HepG2 (cell line): ENCODE results near the gene CIAO2B. TPM values are rescaled to one million over a fixed set of nuclear protein-coding genes. Genes with fewer than 3 reads are reported as not detected.

Experiments used
- ATM ChIP-seq: fragments of 450-650 bp; IDR thresholded peaks from 2 replicates; pipeline ENCODE4 v1.7.1; 2017; ENCODE audit warnings: mild to moderate bottlenecking, borderline replicate concordance
- BCLAF1 ChIP-seq: fragments of 450-650 bp; IDR thresholded peaks from 2 replicates; pipeline ENCODE4 v1.6.1; 2017; ENCODE audit warnings: mild to moderate bottlenecking
- CEBPG ChIP-seq: IDR thresholded peaks from 2 replicates; pipeline ENCODE4 v1.6.1; 2016
- EED ChIP-seq: sonication (generic); formaldehyde crosslinking; IDR thresholded peaks from 2 replicates; pipeline ENCODE4 v1.5.0; 2020; ENCODE audit warnings: mild to moderate bottlenecking, missing genetic modification reagents
- GABPB1 ChIP-seq: IDR thresholded peaks from 2 replicates; pipeline ENCODE4 v1.6.1; 2016; ENCODE audit warnings: mild to moderate bottlenecking, missing genetic modification reagents, moderate library complexity, missing compliant biosample characterization
- MAFK ChIP-seq, 2 experiments: IDR thresholded peaks in 1 of 2; conservative IDR thresholded peaks in 1 of 2; 2 replicates each; pipeline ENCODE4 v1.6.1; 2011; ENCODE audit warnings: improper control_type of control experiment in 2 of 2, low read length in 2 of 2
- NAIF1 ChIP-seq: sonication (generic); formaldehyde crosslinking; IDR thresholded peaks from 2 replicates; pipeline ENCODE4 v1.5.0; 2020; ENCODE audit warnings: mild to moderate bottlenecking, missing genetic modification reagents, borderline replicate concordance
- NFE2 ChIP-seq: sonication (generic); formaldehyde crosslinking; IDR thresholded peaks from 2 replicates; pipeline ENCODE4 v1.4.0; 2020; ENCODE audit warnings: missing genetic modification reagents
- PRMT3 ChIP-seq: sonication (generic); formaldehyde crosslinking; IDR thresholded peaks from 2 replicates; pipeline ENCODE4 v1.8.1; 2022; ENCODE audit warnings: low read depth, mild to moderate bottlenecking, moderate library complexity, missing genetic modification reagents, borderline replicate concordance
- PTBP1 ChIP-seq: fragments of 200-400 bp; formaldehyde crosslinking; IDR thresholded peaks from 2 replicates; pipeline ENCODE4 v1.6.1; 2018; ENCODE audit warnings: low read length, low read depth; ENCODE audit not compliant: poor library complexity, severe bottlenecking
- REL ChIP-seq: sonication (generic); formaldehyde crosslinking; conservative IDR thresholded peaks from 2 replicates; pipeline ENCODE4 v1.8.0; 2022; ENCODE audit warnings: mild to moderate bottlenecking, missing genetic modification reagents, moderate library complexity
- SALL2 ChIP-seq: sonication (generic); formaldehyde crosslinking; IDR thresholded peaks from 2 replicates; pipeline ENCODE4 v1.8.1; 2023; ENCODE audit warnings: mild to moderate bottlenecking, missing genetic modification reagents, inconsistent platforms
- THAP8 ChIP-seq: sonication (generic); formaldehyde crosslinking; IDR thresholded peaks from 2 replicates; pipeline ENCODE4 v1.5.1; 2020; ENCODE audit warnings: missing genetic modification reagents, mild to moderate bottlenecking, borderline replicate concordance
- ZFP41 ChIP-seq: sonication (generic); formaldehyde crosslinking; IDR thresholded peaks from 2 replicates; pipeline ENCODE4 v1.4.0; 2020; ENCODE audit warnings: mild to moderate bottlenecking, missing genetic modification reagents, borderline replicate concordance
- ZGPAT ChIP-seq: IDR thresholded peaks from 2 replicates; pipeline ENCODE4 v1.6.1; 2016; ENCODE audit warnings: mild to moderate bottlenecking
- ZNF121 ChIP-seq: sonication (generic); formaldehyde crosslinking; IDR thresholded peaks from 2 replicates; pipeline ENCODE4 v1.5.0; 2020; ENCODE audit warnings: mild to moderate bottlenecking, missing genetic modification reagents
- ZNF160 ChIP-seq: sonication (generic); formaldehyde crosslinking; IDR thresholded peaks from 2 replicates; pipeline ENCODE4 v1.8.0; 2022; ENCODE audit warnings: mild to moderate bottlenecking, inconsistent platforms, missing genetic modification reagents
- ZNF557 ChIP-seq: sonication (generic); formaldehyde crosslinking; IDR thresholded peaks from 2 replicates; pipeline ENCODE4 v1.4.0; 2020; ENCODE audit warnings: missing genetic modification reagents
- ZNF713 ChIP-seq: sonication (generic); formaldehyde crosslinking; IDR thresholded peaks from 2 replicates; pipeline ENCODE4 v1.4.0; 2020; ENCODE audit warnings: mild to moderate bottlenecking, missing genetic modification reagents
- ZNF883 ChIP-seq: sonication (generic); formaldehyde crosslinking; IDR thresholded peaks from 2 replicates; pipeline ENCODE4 v1.5.1; 2020; ENCODE audit warnings: mild to moderate bottlenecking, missing genetic modification reagents; ENCODE audit errors: not compliant biosample characterization
- polyA plus RNA-seq, 8 experiments: library from polyadenylated mRNA; depleted of rRNA in 3 of 8; stranded (reverse) in 7 of 8; unstranded in 1 of 8; fragments of >200 nt; fragmentation: Illumina TruSeq in 4 of 8; extraction: Trizol in 4 of 8; gene quantifications; 2 replicates each; pipeline versions ENCODE4 v1.2.1 to v1.2.3, GENCODE V29; 2011 to 2016; ENCODE audit warnings: low read depth in 4 of 8, missing spikeins in 1 of 8, mixed read lengths in 1 of 8; ENCODE audit not compliant: insufficient read depth in 1 of 8
- total RNA-seq, 5 experiments: library from RNA; depleted of rRNA; stranded (reverse); fragments of >200 nt; fragmentation: Illumina TruSeq; extraction: Trizol; gene quantifications; 2 replicates each; pipeline ENCODE4 v1.2.3, GENCODE V29; 2016; ENCODE audit warnings: low read depth in 1 of 5
- TF ChIP-seq, protein P1 (sequence below): sonication (generic); formaldehyde crosslinking; IDR thresholded peaks from 2 replicates; pipeline ENCODE4 v1.4.0; 2020; ENCODE audit warnings: mild to moderate bottlenecking, missing genetic modification reagents, borderline replicate concordance
- TF ChIP-seq, protein P2 (sequence below): sonication (generic); formaldehyde crosslinking; IDR thresholded peaks from 2 replicates; pipeline ENCODE4 v1.8.0; 2022; ENCODE audit warnings: mild to moderate bottlenecking, missing genetic modification reagents, borderline replicate concordance

The CIAO2B gene
- total and polyA plus RNA-seq, 2 of the 13 experiments (the other 11 are each of a cell fraction or from before 2014, with no cell fraction given): 157 to 293 TPM

- no peak for TF ChIP-seq MAFK (conservative IDR thresholded peaks at IDR 0.05 in 1 of 2, IDR thresholded peaks at IDR 0.05 in 1 of 2; ENCODE audit: low read length in 2 of 2)
- peak; percentile 79 for TF ChIP-seq SALL2 (CRISPR knock-in tag)
- no peak for TF ChIP-seq BCLAF1
- TF ChIP-seq, protein P1, sequence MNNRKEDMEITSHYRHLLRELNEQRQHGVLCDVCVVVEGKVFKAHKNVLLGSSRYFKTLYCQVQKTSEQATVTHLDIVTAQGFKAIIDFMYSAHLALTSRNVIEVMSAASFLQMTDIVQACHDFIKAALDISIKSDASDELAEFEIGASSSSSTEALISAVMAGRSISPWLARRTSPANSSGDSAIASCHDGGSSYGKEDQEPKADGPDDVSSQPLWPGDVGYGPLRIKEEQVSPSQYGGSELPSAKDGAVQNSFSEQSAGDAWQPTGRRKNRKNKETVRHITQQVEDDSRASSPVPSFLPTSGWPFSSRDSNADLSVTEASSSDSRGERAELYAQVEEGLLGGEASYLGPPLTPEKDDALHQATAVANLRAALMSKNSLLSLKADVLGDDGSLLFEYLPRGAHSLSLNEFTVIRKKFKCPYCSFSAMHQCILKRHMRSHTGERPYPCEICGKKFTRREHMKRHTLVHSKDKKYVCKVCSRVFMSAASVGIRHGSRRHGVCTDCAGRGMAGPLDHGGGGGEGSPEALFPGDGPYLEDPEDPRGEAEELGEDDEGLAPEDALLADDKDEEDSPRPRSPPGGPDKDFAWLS: no peak
- no peak for TF ChIP-seq PTBP1
- no peak for TF ChIP-seq ZFP41 (CRISPR knock-in tag)
- TF ChIP-seq NAIF1: no peak
- TF ChIP-seq ZNF883 (CRISPR knock-in tag): no peak
- peak; percentile 53; the same call in 1 of the 2 replicates for TF ChIP-seq GABPB1 (CRISPR knock-in tag)
- TF ChIP-seq ZGPAT: no peak
- no peak for TF ChIP-seq THAP8 (CRISPR knock-in tag)
- TF ChIP-seq ZNF713 (CRISPR knock-in tag): no peak
- no peak for TF ChIP-seq ZNF557
- TF ChIP-seq ZNF121: no peak; the same call in 1 of the 2 replicates
- TF ChIP-seq ZNF160 (CRISPR knock-in tag): no peak
- TF ChIP-seq PRMT3: no peak
- TF ChIP-seq EED (CRISPR knock-in tag): peak; percentile 51; the same call in 1 of the 2 replicates
- TF ChIP-seq CEBPG (CRISPR knock-in tag): no peak
- TF ChIP-seq, protein P2, sequence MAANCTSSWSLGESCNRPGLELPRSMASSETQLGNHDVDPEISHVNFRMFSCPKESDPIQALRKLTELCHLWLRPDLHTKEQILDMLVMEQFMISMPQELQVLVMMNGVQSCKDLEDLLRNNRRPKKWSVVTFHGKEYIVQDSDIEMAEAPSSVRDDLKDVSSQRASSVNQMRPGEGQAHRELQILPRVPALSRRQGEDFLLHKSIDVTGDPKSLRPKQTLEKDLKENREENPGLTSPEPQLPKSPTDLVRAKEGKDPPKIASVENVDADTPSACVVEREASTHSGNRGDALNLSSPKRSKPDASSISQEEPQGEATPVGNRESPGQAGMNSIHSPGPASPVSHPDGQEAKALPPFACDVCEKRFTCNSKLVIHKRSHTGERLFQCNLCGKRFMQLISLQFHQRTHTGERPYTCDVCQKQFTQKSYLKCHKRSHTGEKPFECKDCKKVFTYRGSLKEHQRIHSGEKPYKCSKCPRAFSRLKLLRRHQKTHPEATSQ (CRISPR knock-in tag): no peak
- no peak for TF ChIP-seq ATM
- no peak for TF ChIP-seq REL
- TF ChIP-seq NFE2 (CRISPR knock-in tag): no peak
Measured at GRCh38 chr16:66924527-66925321, 9.5 kb downstream of the CIAO2B start (continued).
